ENCODE results near the gene TMEM147. TPM values are rescaled to one million over a fixed set of nuclear protein-coding genes. Genes with fewer than 3 reads are reported as not detected.

Gene TMEM147
- polyA plus RNA-seq, 2 of the 4 experiments (the other 2 are of a cell fraction): 282 to 335 TPM

GRCh38 chr19:35512831-35513627 lies 32.4 kb upstream of the TMEM147 start:
- FAIRE-seq (no peak), DNase-seq (ENCODE audit: low read depth in 1 of 2, low spot score in 1 of 2) (no peak), ATAC-seq (no peak)
- no peaks in the 10 kb centered on the region for H3K9me3 ChIP-seq
- H3K4me3 ChIP-seq: no peak overlapping the region
- no peak for TF ChIP-seq USF2 (IDR thresholded peaks at IDR 0.05)
- no peak for TF ChIP-seq HMGXB4 (CRISPR knock-in tag; IDR thresholded peaks at IDR 0.05; ENCODE audit: borderline replicate concordance)
- TF ChIP-seq MYC (IDR thresholded peaks at IDR 0.05; ENCODE audit: borderline replicate concordance, low read length): no peak
- no peak for TF ChIP-seq GATA3 (IDR thresholded peaks at IDR 0.05; ENCODE audit: borderline replicate concordance)
- TF ChIP-seq SMC3 (IDR thresholded peaks at IDR 0.05): no peak
- TF ChIP-seq ZC3H11A (IDR thresholded peaks at IDR 0.05): no peak
- TF ChIP-seq RCOR1 (IDR thresholded peaks at IDR 0.05; ENCODE audit: low read depth, low read length): no peak
- TF ChIP-seq EP300 (IDR thresholded peaks at IDR 0.05): no peak
- TF ChIP-seq CBX2 (IDR thresholded peaks at IDR 0.05; ENCODE audit: borderline replicate concordance, low read depth): no peak
- no peak for TF ChIP-seq NPAS2 (CRISPR knock-in tag; IDR thresholded peaks at IDR 0.05; ENCODE audit: borderline replicate concordance)
- TF ChIP-seq E2F6 (IDR thresholded peaks at IDR 0.05; ENCODE audit: borderline replicate concordance, low read depth): no peak
- no peak for TF ChIP-seq NFE2L2 (conservative IDR thresholded peaks at IDR 0.05; ENCODE audit: low read length)
- no peak for TF ChIP-seq ATOH8 (CRISPR knock-in tag; IDR thresholded peaks at IDR 0.05; ENCODE audit: low read depth)
- no peak for TF ChIP-seq TP53 (CRISPR knock-in tag; IDR thresholded peaks at IDR 0.05)
- no peak for TF ChIP-seq ZSCAN20 (CRISPR knock-in tag; IDR thresholded peaks at IDR 0.05)
- no peak for TF ChIP-seq ZNF302 (CRISPR knock-in tag; IDR thresholded peaks at IDR 0.05)
- TF ChIP-seq BHLHE40 (IDR thresholded peaks at IDR 0.05; ENCODE audit: low read depth, low read length): no peak
- no peak for TF ChIP-seq BCL3 (IDR thresholded peaks at IDR 0.05)
- TF ChIP-seq RFX5 (IDR thresholded peaks at IDR 0.05): no peak
- TF ChIP-seq FOSB (CRISPR knock-in tag; IDR thresholded peaks at IDR 0.05): no peak
- H3K4me1 ChIP-seq: peaks cover 18% of the 10 kb centered on the region
- WGBS (ENCODE audit: missing lambda C conversion rate): 76% methylated on average over 15 of the region's 15 CpGs
- ChIA-PET CTCF (interaction anchor here (0.9 to 6.2 kb wide), 7 partner anchors 17 to 105 kb away, joined by 3 to 50 read pairs (median 5); no protein-coding TSS in a partner anchor), POLR2A (interaction anchor here (0.6 kb wide), 1 partner anchor 27 kb away, joined by 4 read pairs; no protein-coding TSS in a partner anchor)
- H3K27ac ChIP-seq: no peak overlapping the region
- H3K4me2 ChIP-seq: no peak overlapping the region; the same call in 2 of the 3 replicates
